Hematopoietic multipotent progenitor cell treated with erythropoietin and hydrocortisone succinate and interleukin-3 and kit ligand, for 15 days (in vitro differentiated cells): ENCODE data around the gene AHI1.

Experiments used
- DNase-seq: peaks from one replicate; pipeline ENCODE4 v3.0.0-alpha.2; 2015; ENCODE audit warnings: low spot score

The AHI1 gene

GRCh38 chr6:135295085-135295484, 202.5 kb downstream of the AHI1 start:
- no peak for DNase-seq

- no peak for DNase-seq
Observed at GRCh38 chr6:135291288-135292076, 206.1 kb downstream of the AHI1 start.

GRCh38 chr6:135289816-135290215, 207.7 kb downstream of the AHI1 start:
- no peak for DNase-seq

GRCh38 chr6:135286962-135287538, 210.5 kb downstream of the AHI1 start:
- no peak for DNase-seq

- no peak for DNase-seq
Observed at GRCh38 chr6:135285165-135285564, 212.4 kb downstream of the AHI1 start.

- DNase-seq: no peak
Observed at GRCh38 chr6:135283926-135284325, 213.6 kb downstream of the AHI1 start.

GRCh38 chr6:135282395-135282794, 215.1 kb downstream of the AHI1 start:
- no peak for DNase-seq

- no peak for DNase-seq
Observed at GRCh38 chr6:135281964-135282363, 215.6 kb downstream of the AHI1 start.

GRCh38 chr6:135281227-135281626, 216.3 kb downstream of the AHI1 start:
- DNase-seq: no peak

- DNase-seq: no peak
Observed at GRCh38 chr6:135280375-135281136, 217.0 kb downstream of the AHI1 start.

- DNase-seq: no peak
Observed at GRCh38 chr6:135277422-135277821, 220.1 kb downstream of the AHI1 start.

GRCh38 chr6:135274561-135275293, 222.8 kb downstream of the AHI1 start:
- DNase-seq: no peak

GRCh38 chr6:135271626-135272025, 225.9 kb downstream of the AHI1 start:
- no peak for DNase-seq

GRCh38 chr6:135270676-135271536, 226.6 kb downstream of the AHI1 start:
- DNase-seq: no peak

GRCh38 chr6:135269481-135269891, 228.1 kb downstream of the AHI1 start:
- DNase-seq: no peak

GRCh38 chr6:135268740-135269139, 228.8 kb downstream of the AHI1 start:
- no peak for DNase-seq

GRCh38 chr6:135268263-135268662, 229.3 kb downstream of the AHI1 start:
- DNase-seq: no peak

GRCh38 chr6:135267085-135267484, 230.5 kb downstream of the AHI1 start:
- DNase-seq: no peak

GRCh38 chr6:135266675-135267074, 230.9 kb downstream of the AHI1 start:
- DNase-seq: no peak

GRCh38 chr6:135265278-135265677, 232.3 kb downstream of the AHI1 start:
- no peak for DNase-seq
